ENCODE results near the gene DOK3.

- no peak for TF ChIP-seq ZBTB33 (IDR thresholded peaks at IDR 0.05)
- no peak for TF ChIP-seq POLR2A (IDR thresholded peaks at IDR 0.05; ENCODE audit: low read depth, low read length)
- no peak for TF ChIP-seq MLLT1 (IDR thresholded peaks at IDR 0.05)
- no peak for TF ChIP-seq MYB (IDR thresholded peaks at IDR 0.05; ENCODE audit: borderline replicate concordance, low read depth, low read length)
- TF ChIP-seq CTCF (IDR thresholded peaks at IDR 0.05 in 2 of 3, conservative IDR thresholded peaks at IDR 0.05 in 1 of 3; ENCODE audit: control insufficient read depth in 2 of 3, extremely low read depth in 1 of 3, insufficient read depth in 1 of 3, low read depth in 3 of 3, low read length in 3 of 3): no peak
- TF ChIP-seq SREBF2 (IDR thresholded peaks at IDR 0.05; ENCODE audit: low read length): no peak
- no peak for TF ChIP-seq RAD21 (IDR thresholded peaks at IDR 0.05; ENCODE audit: insufficient read depth, low read depth, low read length)
- no peak for TF ChIP-seq POLR2AphosphoS5 (IDR thresholded peaks at IDR 0.05; ENCODE audit: low read length)
These were observed 10.0 kb upstream of the DOK3 start for GRCh38 chr5:177519463-177520235.

All from GM12878 (cell line).